LNCAP (cell line): ENCODE measurements around the gene RAB7B.

Experiments
- TF ChIP-seq, protein P1 (sequence below): fragments of 450-650 bp; IDR thresholded peaks from 2 replicates; pipeline ENCODE4 v1.5.1; 2017; ENCODE audit warnings: mild to moderate bottlenecking

The RAB7B gene

DNA sequence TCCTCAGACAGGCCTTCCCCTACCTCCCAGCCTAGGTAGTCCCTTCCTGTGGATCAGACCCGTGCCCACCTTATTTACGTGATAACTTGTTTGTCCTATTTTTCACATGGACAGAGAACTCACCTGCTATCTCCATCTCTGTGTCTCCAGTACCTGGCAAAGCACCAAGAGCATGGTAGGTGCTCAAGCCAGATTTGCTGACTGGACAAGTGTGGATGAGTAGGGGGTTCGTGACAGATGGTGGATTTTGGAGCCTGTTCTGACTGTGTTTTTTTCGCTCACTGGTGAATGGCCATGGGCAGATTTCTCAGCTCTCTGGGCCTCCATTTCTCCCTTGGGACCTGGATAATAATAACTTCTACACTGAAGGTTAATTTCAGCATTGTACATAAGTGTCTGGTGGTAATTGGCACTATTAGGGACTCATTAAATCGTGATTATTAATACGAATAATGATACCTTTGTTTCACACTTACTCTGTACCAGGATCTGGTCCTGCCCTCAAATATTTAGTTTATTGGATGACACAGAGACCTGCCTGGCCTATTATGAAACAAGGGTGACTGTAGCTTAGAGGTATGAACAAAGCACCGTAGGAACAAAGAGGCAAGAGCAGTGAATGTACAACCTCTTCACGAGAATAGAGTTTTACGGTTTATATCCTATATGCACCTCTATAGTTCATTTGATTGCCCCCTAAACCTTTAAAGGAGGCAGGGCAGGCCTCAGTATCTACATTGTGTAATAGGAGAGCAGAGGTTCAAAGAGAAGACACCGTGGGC is 35.5 kb downstream of the RAB7B start:
- TF ChIP-seq, protein P1, sequence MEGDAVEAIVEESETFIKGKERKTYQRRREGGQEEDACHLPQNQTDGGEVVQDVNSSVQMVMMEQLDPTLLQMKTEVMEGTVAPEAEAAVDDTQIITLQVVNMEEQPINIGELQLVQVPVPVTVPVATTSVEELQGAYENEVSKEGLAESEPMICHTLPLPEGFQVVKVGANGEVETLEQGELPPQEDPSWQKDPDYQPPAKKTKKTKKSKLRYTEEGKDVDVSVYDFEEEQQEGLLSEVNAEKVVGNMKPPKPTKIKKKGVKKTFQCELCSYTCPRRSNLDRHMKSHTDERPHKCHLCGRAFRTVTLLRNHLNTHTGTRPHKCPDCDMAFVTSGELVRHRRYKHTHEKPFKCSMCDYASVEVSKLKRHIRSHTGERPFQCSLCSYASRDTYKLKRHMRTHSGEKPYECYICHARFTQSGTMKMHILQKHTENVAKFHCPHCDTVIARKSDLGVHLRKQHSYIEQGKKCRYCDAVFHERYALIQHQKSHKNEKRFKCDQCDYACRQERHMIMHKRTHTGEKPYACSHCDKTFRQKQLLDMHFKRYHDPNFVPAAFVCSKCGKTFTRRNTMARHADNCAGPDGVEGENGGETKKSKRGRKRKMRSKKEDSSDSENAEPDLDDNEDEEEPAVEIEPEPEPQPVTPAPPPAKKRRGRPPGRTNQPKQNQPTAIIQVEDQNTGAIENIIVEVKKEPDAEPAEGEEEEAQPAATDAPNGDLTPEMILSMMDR: no peak

DNA sequence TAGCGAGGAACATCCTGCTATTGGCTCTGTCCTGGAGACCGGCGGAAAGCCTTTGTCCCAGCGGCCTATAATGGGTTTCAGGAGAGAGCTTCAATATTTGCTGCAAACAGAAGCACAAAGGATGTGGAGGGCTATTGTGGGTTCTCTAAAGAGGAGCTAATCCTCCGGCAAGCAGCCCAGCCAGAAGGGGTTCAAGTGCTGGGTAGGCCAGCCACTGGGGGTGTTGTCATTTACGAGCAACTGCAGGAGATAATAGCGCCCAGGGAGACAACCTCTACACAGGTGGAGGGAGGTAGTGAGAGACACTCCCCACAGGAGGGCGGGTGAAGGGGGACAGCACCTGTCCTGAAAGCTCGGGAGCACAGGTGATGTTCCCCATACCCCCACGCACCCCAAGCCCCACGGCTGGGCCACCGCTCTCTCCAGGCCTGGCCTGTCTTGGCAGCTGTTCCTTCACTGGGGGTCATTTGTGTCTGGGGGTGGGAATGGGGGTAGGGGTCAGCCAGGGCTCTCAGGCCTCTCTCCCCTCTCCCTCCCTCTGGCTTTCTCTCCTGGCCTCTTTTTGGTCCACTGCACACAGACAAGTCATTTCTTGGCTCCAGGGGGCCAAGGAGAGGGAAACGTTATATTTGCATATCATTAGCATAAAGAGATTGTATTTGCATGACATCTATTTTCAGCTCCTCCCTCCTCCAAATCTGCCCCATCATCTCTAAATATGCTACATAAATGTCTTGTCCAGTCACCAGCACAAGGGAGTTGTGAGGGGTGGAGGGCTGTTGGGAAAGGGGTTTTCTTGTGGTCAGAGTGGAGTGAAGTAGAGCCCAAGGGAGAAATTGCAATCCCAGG is 37.9 kb downstream of the RAB7B start:
- TF ChIP-seq, protein P1: no peak

DNA sequence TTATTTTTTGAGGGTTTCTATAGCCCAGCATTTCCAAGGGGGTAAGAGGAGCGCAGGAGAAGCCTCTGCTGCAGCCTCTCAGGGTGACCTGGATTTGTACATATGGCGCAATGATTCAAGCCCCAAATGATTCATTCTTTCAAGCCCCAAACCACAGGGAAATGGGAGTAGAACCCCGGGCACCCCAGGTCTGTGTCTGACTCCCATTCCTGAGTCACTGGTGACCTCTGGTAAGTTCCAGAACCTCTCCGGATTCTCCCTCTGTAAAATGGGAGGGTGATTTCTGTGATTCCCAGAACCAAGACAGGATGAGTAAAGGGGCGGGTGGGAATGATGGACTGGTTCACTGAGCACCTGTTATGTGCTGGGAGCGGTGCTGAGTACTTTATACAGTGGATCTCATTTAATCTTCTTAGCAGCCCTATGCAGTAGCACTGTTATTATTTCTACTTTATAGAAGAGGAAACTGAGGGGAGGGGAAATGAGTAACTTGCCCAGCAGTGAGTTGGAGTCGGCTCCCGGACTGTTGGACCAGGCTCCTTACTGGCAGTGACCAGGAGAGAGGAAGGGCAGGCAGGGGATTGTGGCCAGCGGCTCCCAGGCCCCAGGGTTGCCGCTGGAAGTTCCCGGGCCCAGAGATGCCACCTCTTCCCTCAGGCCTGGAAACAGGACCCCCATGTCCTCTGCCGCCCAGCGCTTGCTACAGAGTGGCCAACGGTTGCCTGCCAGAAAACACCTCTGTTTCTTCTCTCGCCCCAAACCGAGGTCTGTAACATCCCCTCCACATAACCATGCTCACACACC is 39.6 kb downstream of the RAB7B start:
- TF ChIP-seq, protein P1: no peak

DNA sequence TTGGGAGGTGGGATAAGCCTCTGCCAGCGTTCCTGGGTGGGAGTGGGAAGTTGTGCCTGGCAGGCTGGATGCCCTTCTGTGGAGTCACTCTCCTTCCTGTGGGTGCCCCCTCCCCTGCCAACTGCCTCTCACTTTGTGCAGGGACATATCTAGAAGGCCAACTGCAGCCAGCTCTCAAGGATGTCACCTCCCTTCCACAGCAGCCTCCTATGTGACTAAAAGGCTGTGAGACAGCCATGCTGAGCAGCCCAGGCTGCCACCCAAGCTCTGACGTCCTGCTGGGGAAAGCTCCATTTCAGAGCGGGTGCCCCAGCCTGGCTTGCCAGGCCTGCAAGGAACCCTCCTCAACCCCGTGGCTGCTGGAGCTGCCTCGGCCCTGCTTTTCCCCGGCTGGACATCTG is 40.4 kb downstream of the RAB7B start:
- TF ChIP-seq, protein P1: no peak

DNA sequence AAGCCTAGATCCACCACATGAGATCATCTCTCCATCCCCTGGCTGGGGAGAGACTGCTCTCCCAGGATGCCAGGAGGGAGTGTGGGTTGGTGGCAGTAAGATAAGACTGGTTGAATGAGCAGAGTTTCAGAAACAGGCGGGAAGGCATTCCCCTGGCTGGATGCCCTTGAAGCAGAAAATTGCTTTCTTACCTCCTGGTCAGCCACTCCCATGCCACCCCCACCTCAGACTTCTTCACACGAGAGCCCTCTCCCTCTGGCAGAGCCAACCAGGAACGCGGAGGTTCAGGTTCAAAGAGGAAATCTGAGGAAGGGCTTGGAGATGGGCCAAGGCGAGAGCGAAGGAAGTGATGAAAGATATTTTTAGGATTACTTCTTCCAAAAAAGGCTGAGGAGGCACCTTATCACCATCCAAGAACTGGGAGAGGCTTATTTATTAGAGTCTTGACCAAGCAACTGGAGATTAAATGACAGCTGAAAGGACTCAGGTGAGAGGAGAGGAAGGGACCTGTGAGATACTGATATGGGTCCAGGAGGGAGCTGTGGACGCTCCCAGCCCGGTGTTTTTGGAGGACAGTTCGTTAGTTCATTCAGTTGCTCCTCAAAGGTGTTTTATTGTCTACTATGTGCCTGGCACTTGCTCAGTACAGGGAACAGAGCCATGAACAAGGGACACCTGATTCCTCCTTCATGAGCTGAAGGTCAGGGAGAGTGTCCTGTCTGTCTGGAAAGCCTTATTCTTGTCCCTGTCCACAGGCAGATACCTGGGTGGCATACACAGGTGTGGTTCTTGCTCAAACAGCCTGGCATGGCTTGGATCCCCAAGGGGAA is 41.0 kb downstream of the RAB7B start:
- TF ChIP-seq, protein P1: no peak

DNA sequence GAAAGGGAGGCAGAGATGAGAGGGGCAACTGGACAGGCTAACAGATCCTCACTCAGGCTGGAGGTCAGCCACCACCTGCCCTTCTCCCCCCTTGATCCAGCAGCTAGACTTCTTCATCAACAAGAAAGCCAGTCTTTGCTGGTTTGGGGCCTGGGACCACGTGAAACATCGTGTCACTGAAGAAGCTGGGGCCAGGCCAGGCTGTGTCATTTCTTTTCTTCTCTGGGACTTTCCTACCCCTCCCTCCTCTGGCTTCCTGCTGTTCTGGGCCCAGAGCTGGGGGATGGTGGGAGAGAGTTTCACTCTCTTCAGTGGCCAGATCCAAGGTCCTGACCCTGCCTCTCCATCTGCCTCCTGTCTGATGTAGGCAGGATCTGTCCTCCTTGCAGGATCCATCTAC is 41.8 kb downstream of the RAB7B start:
- TF ChIP-seq, protein P1: no peak
